GM06990 (cell line): ENCODE results near the gene ABCA12.
"Not testable (repeated sequence)": the region's sequence is repeated elsewhere in the genome, so short reads cannot be mapped to it uniquely, and the experiment has no call there.

ENCODE experiments used
- DNase-seq: peaks from one replicate; pipeline ENCODE4 v3.0.0-alpha.2; 2011; ENCODE audit not compliant: insufficient read length; ENCODE audit errors: extremely low read depth
- H3K27me3 ChIP-seq: replicated peaks from 2 replicates; pipeline ENCODE4 v1.6.0; 2011; ENCODE audit warnings: low read length; ENCODE audit not compliant: control insufficient read depth, insufficient read depth
- H3K36me3 ChIP-seq: 2 replicates; pipeline ENCODE4 v1.5.1; 2011; ENCODE audit warnings: low read length; ENCODE audit not compliant: control insufficient read depth, insufficient read depth
- H3K4me3 ChIP-seq: replicated peaks from 2 replicates; pipeline ENCODE4 v1.5.1; 2011; ENCODE audit warnings: low read depth, mild to moderate bottlenecking, control low read depth, low read length
- TF ChIP-seq, protein P1 (sequence below): IDR thresholded peaks from 2 replicates; pipeline ENCODE4 v1.5.1; 2011; ENCODE audit warnings: low read length, control low read depth, mild to moderate bottlenecking, inconsistent platforms; ENCODE audit not compliant: insufficient read depth, poor library complexity, severe bottlenecking

Gene ABCA12

DNA sequence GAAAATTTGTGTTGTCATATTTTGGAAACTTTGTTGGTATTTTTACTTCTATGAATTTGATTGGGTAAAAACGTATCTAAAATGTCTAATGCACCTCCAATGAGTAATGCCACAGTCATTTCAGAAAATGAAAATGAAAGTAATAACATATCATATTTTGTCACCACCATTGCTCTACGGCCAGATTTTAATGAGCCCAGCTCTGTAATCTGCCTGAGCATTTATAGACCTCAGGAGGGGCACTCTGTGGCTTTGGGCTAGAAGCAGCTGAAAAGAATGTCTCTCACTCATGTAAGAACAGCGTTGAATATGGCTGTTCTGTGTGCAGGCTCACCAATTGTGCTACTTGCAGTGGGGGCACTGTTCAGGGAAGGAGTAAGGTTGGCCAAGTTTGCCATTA, 32.7 kb upstream of the ABCA12 start:
- H3K27me3 ChIP-seq = no peaks in the 10 kb centered on the region
- DNase-seq = no peak
- TF ChIP-seq, protein P1, sequence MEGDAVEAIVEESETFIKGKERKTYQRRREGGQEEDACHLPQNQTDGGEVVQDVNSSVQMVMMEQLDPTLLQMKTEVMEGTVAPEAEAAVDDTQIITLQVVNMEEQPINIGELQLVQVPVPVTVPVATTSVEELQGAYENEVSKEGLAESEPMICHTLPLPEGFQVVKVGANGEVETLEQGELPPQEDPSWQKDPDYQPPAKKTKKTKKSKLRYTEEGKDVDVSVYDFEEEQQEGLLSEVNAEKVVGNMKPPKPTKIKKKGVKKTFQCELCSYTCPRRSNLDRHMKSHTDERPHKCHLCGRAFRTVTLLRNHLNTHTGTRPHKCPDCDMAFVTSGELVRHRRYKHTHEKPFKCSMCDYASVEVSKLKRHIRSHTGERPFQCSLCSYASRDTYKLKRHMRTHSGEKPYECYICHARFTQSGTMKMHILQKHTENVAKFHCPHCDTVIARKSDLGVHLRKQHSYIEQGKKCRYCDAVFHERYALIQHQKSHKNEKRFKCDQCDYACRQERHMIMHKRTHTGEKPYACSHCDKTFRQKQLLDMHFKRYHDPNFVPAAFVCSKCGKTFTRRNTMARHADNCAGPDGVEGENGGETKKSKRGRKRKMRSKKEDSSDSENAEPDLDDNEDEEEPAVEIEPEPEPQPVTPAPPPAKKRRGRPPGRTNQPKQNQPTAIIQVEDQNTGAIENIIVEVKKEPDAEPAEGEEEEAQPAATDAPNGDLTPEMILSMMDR = no peak
- no peaks in the 10 kb centered on the region for H3K36me3 ChIP-seq
- no peak overlapping the region for H3K4me3 ChIP-seq

DNA sequence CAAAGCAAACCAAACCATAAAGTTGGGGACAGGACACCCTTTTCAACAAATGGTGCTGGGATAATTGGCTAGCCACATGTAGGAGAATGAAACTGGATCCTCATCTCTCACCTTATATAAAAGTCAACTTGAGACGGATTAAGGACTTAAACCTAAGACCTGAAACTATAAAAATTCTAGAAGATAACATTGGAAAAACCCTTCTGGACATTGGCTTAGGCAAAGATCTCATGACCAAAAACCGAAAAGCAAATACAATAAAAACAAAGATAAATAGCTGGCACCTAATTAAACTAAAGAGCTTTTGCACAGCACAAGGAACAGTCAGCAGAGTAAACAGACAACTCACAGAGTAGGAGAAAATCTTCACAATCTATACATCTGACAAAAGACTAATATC, 28.1 kb upstream of the ABCA12 start:
- DNase-seq, H3K27me3 ChIP-seq: not testable (repeated sequence)

DNA sequence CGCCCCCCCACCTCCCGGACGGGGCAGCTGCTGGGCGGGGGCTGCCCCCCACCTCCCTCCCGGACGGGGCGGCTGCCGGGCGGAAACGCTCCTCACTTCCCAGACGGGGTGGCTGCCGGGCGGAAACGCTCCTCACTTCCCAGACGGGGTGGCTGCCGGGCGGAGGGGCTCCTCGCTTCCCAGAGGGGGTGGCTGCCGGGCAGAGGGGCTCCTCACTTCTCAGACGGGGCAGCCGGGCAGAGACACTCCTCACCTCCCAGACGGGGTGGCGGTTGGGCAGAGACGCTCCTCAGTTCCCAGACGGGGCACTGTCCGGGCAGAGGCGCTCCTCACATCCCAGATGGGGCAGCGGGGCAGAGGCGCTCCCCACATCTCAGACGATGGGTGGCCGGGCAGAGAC, 24.9 kb upstream of the ABCA12 start:
- not testable (repeated sequence) for H3K36me3 ChIP-seq, DNase-seq, H3K4me3 ChIP-seq, H3K27me3 ChIP-seq

More for the DNA sequence above, 28.1 kb upstream of the ABCA12 start:
- H3K36me3 ChIP-seq, H3K4me3 ChIP-seq: not testable (repeated sequence)

DNA sequence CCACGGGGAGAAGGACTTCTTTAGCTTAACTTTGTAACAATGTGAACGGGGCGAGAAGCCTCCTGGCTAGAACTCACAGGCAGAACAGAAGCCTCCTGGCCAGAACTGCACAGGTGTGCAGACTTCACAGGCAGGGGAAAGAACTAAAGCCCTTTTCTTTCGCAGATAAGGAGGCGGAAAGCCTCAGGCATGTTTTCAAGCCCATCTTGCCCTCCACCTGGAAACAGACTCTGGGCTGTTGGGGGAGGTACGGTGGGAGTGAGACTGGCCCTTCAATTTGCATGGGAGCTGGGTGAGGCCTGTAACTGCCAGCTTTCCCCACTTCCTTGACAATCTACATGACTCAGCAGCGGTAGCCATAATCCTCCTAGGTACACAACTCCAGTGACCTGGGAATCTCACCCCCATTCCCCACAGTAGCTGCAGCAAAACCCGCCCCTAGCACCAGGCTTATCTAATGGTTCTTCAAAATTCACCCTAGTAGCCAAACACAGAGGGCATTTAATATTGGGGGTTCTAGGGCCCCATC, 22.9 kb upstream of the ABCA12 start:
- DNase-seq = no peak
- Histone ChIP-seq H3K4me3 (no peak overlapping the region), H3K36me3 (no peaks in the 10 kb centered on the region), H3K27me3 (no peaks in the 10 kb centered on the region)
- TF ChIP-seq, protein P1 = no peak

DNA sequence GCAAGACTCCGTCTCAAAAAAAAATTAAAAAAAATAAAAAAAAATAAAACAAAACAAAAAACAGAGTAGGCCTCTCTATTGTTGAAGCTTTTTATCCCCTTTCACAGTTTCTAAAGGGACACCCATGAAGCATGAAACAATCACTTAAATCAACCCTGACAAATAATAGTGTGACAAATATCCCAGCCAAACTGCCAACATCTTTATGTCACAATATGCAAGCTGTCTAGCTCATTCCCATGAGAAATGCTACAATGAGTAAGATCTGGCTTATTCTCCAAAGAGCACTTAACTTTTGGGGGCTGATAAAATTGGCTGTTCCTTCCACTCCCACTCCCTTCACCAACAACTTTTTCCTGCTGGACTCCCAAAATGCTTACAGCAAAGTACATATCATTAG, 21.7 kb upstream of the ABCA12 start:
- Histone ChIP-seq H3K4me3 (no peak overlapping the region), H3K27me3 (no peaks in the 10 kb centered on the region), H3K36me3 (no peaks in the 10 kb centered on the region)
- TF ChIP-seq, protein P1 = no peak
- no peak for DNase-seq

DNA sequence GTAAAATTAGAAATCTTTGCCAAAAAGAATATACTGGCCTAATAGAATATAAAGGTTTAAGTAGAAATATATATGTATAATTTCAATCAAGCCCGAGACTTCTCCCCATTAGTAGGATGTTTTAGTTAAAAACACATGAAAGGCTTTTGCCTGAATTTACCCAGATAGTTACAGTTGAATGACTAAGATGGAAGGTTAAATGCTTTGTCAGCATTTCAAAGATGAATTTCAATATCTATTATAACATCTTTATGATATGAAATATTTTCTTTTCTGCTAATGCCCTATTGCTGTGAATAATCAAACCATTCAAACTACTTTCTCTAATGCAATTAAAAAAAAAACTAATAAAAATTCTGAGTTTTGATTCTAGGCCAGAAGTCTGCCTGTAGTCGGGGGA, 18.0 kb upstream of the ABCA12 start:
- no peak for DNase-seq
- TF ChIP-seq, protein P1 = no peak
- Histone ChIP-seq H3K27me3 (no peaks in the 10 kb centered on the region), H3K36me3 (no peaks in the 10 kb centered on the region), H3K4me3 (no peak overlapping the region)

DNA sequence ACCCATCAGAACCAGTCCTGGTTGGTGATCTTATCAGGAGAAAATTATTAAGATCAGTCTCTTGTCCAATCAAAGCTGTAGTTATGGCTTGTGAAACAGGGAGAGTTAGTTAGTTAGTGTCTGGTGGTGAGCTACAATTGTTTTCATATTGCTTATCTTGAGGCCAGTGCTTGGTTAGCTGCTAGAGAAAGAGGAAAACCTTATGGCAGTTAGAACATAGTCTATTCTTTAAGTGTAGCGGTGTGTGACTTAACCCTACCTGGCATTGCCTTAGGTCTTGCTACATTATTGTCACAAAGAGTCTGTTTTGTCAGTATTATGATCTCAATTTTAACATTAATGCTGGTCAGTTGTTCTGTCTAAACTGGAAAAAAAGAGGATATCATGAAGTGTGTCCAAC, 11.5 kb upstream of the ABCA12 start:
- Histone ChIP-seq H3K27me3 (no peaks in the 10 kb centered on the region), H3K4me3 (no peak overlapping the region), H3K36me3 (no peaks in the 10 kb centered on the region)
- TF ChIP-seq, protein P1 = no peak
- DNase-seq = no peak
